HG03039 (cell line): Measurements from ENCODE around the gene CYP4B1.
"Not testable (repeated sequence)": the region's sequence is repeated elsewhere in the genome, so short reads cannot be mapped to it uniquely, and the experiment has no call there.

ENCODE experiments used
- ATAC-seq: cut with Tn5 transposase; IDR thresholded peaks from one replicate; pipeline ENCODE4 v1.9.1; 2021; ENCODE audit warnings: mild to moderate bottlenecking, moderate library complexity; ENCODE audit not compliant: unreplicated experiment

Gene CYP4B1

GRCh38 chr1:46812996-46813857, 14.4 kb downstream of the CYP4B1 start:
- ATAC-seq: no peak

- ATAC-seq: no peak
These were observed 15.1 kb downstream of the CYP4B1 start for GRCh38 chr1:46813858-46814396.

GRCh38 chr1:46815133-46815532, 16.3 kb downstream of the CYP4B1 start:
- ATAC-seq: no peak

- no peak for ATAC-seq
These were observed 18.1 kb downstream of the CYP4B1 start for GRCh38 chr1:46816930-46817329.

DNA sequence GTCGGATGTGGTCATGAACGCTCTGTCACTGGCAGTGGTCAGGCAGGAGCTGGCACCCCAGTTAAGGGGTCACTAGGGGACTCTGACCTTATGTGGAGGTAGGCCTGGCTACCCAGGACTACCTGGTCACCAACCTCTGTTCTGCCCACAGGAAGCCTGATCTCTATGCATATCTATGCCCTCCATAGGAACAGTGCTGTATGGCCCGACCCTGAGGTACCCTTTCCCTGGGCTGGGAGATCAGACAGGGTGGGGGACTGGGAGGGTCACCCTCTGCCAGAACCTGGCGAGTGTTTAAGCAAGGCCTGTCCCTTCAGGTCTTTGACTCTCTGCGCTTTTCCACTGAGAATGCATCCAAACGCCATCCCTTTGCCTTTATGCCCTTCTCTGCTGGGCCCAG, 19.0 kb downstream of the CYP4B1 start:
- ATAC-seq: no peak

- no peak for ATAC-seq
These were observed 19.7 kb downstream of the CYP4B1 start for GRCh38 chr1:46818591-46818990.

GRCh38 chr1:46819335-46819734, 20.5 kb downstream of the CYP4B1 start:
- no peak for ATAC-seq

GRCh38 chr1:46820076-46820475, 21.2 kb downstream of the CYP4B1 start:
- no peak for ATAC-seq

DNA sequence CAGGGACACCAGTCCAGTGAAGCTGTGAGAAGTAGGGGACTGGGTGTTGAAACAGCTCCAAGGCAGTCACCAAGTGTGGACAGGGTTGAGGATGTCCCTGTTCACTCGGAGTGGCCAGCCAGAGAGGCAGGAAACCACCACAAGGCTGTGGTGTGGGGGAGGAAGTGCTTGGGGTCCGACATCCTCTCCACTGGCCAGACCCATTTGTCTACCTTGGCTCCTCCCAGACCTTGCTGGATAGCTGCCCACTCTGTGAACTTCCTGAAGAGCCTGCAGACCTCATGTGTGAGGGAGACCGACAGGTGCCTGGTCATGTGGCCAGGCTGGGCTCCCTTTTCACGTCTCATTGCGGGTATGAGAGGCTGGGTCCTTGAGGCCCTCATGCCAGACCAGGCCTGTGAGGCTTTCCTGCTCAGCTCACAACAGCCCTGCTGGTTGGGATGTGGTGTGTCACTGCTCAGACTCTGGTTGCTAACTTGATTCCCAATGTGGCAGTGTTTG, 21.8 kb downstream of the CYP4B1 start:
- ATAC-seq: no peak

DNA sequence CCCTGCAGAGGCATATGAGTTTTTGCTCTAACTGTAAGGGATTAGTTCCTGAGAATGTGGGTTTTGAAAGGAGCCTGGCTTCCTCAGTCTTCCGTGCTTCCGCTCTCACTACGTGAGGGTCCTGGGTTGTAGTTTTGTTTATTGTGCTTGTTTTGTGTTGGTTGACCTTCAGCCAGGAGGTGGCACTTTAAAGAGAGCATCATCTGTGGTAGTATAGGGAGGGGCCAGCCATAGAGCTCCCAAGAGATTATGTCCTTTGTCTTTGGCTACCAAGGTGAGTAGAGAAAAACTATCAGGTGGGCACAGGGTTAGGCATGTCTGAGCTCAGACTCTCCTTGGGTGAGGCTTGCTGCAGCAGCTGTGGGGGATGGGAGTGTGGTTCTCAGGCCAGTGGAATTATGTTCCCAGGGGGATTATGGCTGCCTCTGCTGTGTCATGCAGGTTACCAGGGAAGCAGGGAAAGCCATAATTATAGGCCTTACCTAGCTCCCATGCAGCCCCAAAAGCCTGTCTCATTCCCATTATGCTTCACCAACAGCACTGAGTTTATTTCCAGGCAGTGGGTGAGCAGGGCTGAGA, 23.5 kb downstream of the CYP4B1 start:
- ATAC-seq: no peak

GRCh38 chr1:46823151-46823550, 24.3 kb downstream of the CYP4B1 start:
- ATAC-seq: no peak

GRCh38 chr1:46826892-46827291, 28.0 kb downstream of the CYP4B1 start:
- not testable (repeated sequence) for ATAC-seq

DNA sequence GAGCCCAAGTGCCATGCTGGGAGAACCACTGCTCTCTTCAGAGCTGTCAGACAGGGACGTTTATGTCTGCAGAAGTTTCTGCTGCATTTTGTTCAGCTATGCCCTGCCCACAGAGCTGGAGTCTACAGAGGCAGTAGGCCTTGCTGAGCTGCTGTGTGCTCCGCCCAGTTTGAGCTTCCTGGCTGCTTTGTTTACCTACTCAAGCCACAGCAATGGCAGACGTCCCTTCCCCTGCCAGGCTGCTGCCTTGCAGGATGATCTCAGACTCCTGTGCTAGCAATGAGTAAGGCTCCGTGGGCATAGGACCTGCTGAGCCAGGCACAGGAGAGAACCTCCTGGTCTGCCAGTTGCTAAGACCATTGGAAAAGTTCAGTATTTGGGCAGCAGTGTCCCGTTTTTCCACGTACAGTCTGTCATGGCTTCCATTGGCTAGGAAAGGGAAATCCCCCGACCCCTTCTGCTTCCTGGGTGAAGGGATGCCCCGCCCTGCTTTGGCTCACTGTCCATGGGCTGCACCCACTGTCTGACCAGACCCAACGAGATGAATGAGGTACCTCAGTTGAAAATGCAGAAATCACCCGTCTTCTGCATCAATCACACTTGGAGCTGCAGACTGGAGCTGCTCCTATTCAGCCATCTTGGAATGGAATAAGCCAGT, 31.9 kb downstream of the CYP4B1 start:
- ATAC-seq: no peak

- not testable (repeated sequence) for ATAC-seq
These were observed 36.6 kb downstream of the CYP4B1 start for GRCh38 chr1:46835469-46835868.

DNA sequence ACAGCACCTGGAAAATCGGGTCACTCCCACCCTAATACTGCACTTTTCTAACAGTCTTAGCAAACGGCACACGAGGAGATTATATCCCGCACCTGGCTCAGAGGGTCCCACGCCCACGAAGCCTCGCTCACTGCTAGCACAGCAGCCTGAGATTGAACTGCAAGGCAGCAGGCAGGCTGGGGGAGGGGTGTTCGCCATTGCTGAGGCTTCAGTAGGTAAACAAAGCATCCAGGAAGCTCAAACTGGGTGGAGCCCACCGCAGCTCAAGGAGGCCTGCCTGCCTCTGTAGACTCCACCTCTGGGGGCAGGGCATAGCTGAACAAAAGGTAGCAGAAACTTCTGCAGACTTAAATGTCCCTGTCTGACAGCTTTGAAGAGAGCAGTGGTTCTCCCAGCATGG, 47.5 kb downstream of the CYP4B1 start:
- not testable (repeated sequence) for ATAC-seq

GRCh38 chr1:46857660-46858065, 58.8 kb downstream of the CYP4B1 start:
- ATAC-seq: not testable (repeated sequence)

DNA sequence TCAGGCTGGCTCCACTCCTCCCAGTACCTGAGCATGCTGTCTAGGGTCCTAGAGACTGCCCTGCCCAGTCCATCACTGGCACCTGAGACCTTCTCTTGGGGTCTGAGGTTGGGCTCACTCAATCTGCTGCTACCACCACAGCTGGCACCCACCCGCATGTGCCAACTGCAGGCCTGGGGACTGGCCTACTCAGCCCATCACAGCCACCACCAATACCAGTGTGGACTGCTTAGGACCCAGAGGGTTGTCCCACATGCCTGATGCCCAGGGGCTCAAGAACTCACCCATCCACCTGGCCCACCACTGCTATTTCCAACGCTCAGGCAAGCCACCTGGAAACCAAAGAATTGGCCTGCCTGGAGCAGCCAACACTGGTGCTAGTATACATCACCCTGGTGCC, 63.5 kb downstream of the CYP4B1 start:
- ATAC-seq: no peak
